ENCODE data around the gene SYCE1.

- no peak for TF ChIP-seq CTCF (IDR thresholded peaks at IDR 0.05)
- no peak for TF ChIP-seq EZH2 (IDR thresholded peaks at IDR 0.05; ENCODE audit: borderline replicate concordance, insufficient read depth, low read depth, low read length, poor library complexity, severe bottlenecking)
Observed at GRCh38 chr10:133528845-133529575, 36.4 kb downstream of the SYCE1 start.

Data from B cell (primary cell).